22Rv1 (cell line): ENCODE results near the gene ZRANB3.

ENCODE experiments used
- ZFX ChIP-seq: fragments of 450-650 bp; IDR thresholded peaks from 2 replicates; pipeline ENCODE4 v1.6.1; 2017; ENCODE audit warnings: antibody characterized with exemption, borderline replicate concordance
- TF ChIP-seq, protein P1 (sequence below): fragments of 450-650 bp; IDR thresholded peaks from 2 replicates; pipeline ENCODE4 v1.5.1; 2017; ENCODE audit warnings: mild to moderate bottlenecking

DNA sequence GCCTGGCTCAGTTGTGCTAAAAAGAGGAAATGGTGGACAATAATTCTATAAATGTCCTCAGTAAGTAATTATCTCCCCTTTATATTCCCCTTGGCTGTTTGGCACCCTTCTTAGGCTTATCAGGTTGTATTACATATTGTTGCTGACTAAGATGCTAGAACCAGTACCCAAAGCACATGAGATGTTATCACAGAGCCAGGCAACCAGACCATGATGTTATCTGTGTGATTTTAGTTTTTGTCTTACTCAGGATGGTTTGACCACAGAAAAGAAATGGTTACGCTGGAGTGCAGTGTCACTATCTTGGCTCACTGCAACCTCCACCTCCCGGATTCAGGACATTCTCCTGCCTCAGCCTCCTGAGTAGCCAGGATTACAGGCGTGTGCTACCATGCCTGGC is 15.4 kb upstream of the ZRANB3 start:
- TF ChIP-seq, protein P1, sequence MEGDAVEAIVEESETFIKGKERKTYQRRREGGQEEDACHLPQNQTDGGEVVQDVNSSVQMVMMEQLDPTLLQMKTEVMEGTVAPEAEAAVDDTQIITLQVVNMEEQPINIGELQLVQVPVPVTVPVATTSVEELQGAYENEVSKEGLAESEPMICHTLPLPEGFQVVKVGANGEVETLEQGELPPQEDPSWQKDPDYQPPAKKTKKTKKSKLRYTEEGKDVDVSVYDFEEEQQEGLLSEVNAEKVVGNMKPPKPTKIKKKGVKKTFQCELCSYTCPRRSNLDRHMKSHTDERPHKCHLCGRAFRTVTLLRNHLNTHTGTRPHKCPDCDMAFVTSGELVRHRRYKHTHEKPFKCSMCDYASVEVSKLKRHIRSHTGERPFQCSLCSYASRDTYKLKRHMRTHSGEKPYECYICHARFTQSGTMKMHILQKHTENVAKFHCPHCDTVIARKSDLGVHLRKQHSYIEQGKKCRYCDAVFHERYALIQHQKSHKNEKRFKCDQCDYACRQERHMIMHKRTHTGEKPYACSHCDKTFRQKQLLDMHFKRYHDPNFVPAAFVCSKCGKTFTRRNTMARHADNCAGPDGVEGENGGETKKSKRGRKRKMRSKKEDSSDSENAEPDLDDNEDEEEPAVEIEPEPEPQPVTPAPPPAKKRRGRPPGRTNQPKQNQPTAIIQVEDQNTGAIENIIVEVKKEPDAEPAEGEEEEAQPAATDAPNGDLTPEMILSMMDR = no peak
- no peak for TF ChIP-seq ZFX
